ENCODE measurements around the gene TRAPPC14. TPM values are rescaled to one million over a fixed set of nuclear protein-coding genes. Genes with fewer than 3 reads are reported as not detected.

The TRAPPC14 gene
- total and polyA plus RNA-seq, 2 of the 13 experiments (the other 11 are each of a cell fraction or from before 2014, with no cell fraction given): 4.7 to 9.6 TPM

- TF ChIP-seq ZNF280D (CRISPR knock-in tag; IDR thresholded peaks at IDR 0.05) (no peak), ZNF335 (CRISPR knock-in tag; IDR thresholded peaks at IDR 0.05) (no peak; the same call in 1 of the 2 replicates), GPBP1L1 (CRISPR knock-in tag; IDR thresholded peaks at IDR 0.05) (no peak), ZNF430 (CRISPR knock-in tag; IDR thresholded peaks at IDR 0.05) (peak; percentile 13), SOX6 (IDR thresholded peaks at IDR 0.05) (no peak), SOX6 (CRISPR knock-in tag; IDR thresholded peaks at IDR 0.05) (peak; percentile 28; the same call in 1 of the 2 replicates), MIER2 (CRISPR knock-in tag; IDR thresholded peaks at IDR 0.05) (no peak), MATR3 (CRISPR knock-in tag; IDR thresholded peaks at IDR 0.05) (no peak), RFX5 (IDR thresholded peaks at IDR 0.05; ENCODE audit: low read depth, low read length) (no peak), TBX2 (CRISPR knock-in tag; IDR thresholded peaks at IDR 0.05; ENCODE audit: borderline replicate concordance) (peak; percentile 39), SIN3A (IDR thresholded peaks at IDR 0.05; ENCODE audit: borderline replicate concordance, low read depth, low read length) (peak; percentile 9; the same call in 1 of the 2 replicates), SIX1 (CRISPR knock-in tag; IDR thresholded peaks at IDR 0.05; ENCODE audit: borderline replicate concordance) (no peak), ZFP91 (CRISPR knock-in tag; IDR thresholded peaks at IDR 0.05; ENCODE audit: borderline replicate concordance) (peak; percentile 71), ZNF83 (CRISPR knock-in tag; IDR thresholded peaks at IDR 0.05; ENCODE audit: borderline replicate concordance) (0 out of 2 replicates have a peak, but pooled peaks have one; percentile 6), ZNF816 (CRISPR knock-in tag; IDR thresholded peaks at IDR 0.05; ENCODE audit: borderline replicate concordance) (peak; percentile 97; the same call in 1 of the 2 replicates), PHF21A (CRISPR knock-in tag; IDR thresholded peaks at IDR 0.05) (peak; percentile 36; the same call in 1 of the 2 replicates), SMARCC2 (IDR thresholded peaks at IDR 0.05) (no peak), ZFP41 (CRISPR knock-in tag; IDR thresholded peaks at IDR 0.05; ENCODE audit: borderline replicate concordance) (no peak; the same call in 1 of the 2 replicates), ZNF607 (CRISPR knock-in tag; IDR thresholded peaks at IDR 0.05; ENCODE audit: borderline replicate concordance) (no peak; the same call in 1 of the 2 replicates), ZNF496 (CRISPR knock-in tag; IDR thresholded peaks at IDR 0.05; ENCODE audit: insufficient replicate concordance) (no peak), ZNF225 (CRISPR knock-in tag; IDR thresholded peaks at IDR 0.05) (peak; percentile 86; the same call in 1 of the 2 replicates), ETS1 (CRISPR knock-in tag; IDR thresholded peaks at IDR 0.05) (0 out of 2 replicates have a peak, but pooled peaks have one; percentile 49)
Measured at GRCh38 chr7:100126931-100127865, 31.3 kb downstream of the TRAPPC14 start, which contains the start of gene MBLAC1 (continued).

All from HepG2 (cell line).